ENCODE data around the gene HDAC10.
"Not testable (repeated sequence)": the region's sequence is repeated elsewhere in the genome, so short reads cannot be mapped to it uniquely, and the experiment has no call there.

Gene HDAC10

DNA sequence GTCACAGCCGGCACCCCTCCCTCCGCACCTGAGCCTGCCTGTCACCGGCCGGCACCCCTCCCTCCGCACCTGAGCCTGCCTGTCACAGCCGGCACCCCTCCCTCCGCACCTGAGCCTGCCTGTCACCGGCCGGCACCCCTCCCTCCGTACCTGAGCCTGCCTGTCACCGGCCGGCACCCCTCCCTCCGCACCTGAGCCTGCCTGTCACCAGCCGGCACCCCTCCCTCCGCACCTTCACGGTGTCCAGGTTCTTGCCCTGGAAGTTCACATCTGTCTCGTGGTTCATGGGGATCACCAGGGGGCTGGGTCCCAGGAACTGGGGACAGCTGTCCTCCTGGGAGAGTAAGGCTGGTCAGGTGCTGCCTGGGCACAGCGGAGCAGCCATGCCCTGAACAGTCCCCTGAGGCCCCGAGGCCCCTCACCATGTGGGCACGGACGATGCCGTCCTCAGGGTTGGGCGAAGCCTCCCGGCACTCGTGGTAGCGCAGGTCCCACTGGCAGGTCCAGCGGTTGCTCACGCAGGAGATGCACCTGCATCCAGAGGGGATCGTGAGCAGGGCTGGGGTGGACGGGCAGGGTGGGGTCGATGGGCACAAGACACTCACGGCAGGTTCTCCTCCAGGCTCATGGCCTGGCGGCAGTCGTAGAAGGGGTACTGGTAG, 34.6 kb upstream of the HDAC10 start:
- no peak for DNase-seq (ENCODE audit: low read depth in 2 of 2)

DNA sequence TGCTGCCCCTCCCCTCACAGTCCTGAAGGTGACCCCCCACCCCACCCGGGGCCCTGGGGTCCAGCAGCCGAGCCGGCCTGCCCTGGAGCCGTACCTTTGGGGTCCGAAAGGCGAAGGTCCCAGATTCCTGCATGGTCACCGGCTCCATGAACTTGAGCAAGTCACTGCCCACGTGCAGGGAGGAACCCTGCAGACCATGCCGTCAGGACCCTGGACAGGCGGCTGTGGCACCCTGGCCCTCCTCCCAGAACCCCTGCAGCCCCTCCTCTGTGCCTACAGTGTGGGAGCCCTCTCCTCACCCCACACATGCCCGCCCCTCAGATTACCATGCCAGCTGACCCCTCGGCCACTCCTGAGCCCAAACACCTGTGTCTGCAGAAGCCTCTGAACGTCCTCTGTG, 33.4 kb upstream of the HDAC10 start:
- DNase-seq (ENCODE audit: low read depth in 2 of 2), result no peak

DNA sequence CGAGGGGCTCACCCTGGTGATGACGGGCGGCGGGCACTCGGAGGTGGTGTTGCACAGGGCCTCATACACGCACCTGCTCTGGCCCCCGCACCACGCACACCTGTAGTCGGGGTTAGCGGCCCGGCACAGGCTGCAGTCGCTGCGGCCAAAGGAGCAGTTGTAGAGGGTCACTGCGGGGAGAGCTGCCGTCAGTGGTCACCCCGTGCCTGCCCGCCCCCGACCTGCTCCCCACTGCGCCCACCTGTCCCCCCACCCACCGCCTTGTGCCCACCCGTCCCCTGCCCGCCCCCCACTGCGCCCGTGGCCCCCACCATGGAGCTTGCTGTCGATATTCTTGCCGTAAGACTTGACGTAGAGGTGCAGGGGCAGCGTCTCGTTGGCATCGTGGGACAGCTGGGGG, 32.8 kb upstream of the HDAC10 start:
- DNase-seq (ENCODE audit: low read depth in 2 of 2), result no peak

DNA sequence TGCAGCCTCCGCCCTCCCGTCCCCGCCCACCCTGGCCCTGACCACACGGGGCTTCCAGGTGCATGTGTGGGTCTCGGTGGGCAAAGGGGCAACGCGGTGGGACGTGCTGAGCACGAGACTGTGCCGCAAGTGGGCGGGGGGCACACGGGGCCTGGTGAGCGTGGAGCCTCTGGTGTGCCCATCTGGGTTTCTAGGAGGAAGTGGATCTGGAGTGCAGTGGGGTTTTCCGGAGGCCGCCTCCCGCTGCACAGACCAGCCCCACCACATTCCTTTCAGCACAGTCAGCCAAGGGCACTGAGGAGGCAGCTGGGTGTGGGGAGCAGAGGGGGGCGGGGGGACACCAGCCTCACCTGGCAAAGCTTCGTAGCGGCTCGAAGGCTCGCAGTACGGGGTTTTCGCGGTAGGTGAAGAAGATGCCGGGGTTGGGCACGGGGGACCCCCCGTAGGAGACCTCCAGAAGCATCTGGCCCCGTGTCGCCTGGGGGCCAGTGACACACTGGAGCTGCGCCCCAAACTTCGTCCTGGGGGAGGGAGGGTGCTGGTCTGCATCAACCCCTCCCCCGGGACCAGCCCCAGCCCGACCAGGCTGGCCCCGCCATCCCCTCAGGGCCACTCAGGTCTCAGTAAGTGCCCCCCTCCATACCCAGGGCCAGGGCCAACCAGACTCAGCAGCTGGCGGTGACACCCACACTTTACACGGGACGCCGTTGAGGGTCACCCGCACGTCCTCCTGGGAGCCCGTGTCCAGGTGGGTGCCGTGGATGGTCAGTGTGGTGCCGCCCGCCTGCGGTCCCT, 31.5 kb upstream of the HDAC10 start:
- no peak for DNase-seq (ENCODE audit: low read depth in 2 of 2)

DNA sequence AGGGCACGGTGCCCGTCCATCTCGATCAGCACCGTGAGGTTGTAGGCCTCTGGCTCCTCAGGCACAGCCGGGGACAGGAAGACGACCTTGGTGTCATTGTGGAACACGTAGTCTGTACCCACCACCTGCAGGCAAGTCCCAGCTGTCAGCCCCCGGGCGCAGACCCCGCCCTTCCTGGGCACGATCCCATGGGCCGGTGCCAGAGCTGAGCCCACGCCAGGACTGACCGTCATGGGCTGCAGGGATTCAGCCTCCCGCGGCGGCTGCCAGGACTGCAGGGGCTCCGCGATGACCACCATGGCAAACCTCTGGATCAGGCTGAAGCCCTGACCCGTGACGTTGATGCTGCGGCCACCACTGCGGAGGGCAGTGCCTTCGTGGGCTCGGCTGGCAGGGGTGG, 30.9 kb upstream of the HDAC10 start:
- no peak for DNase-seq (ENCODE audit: low read depth in 2 of 2)

DNA sequence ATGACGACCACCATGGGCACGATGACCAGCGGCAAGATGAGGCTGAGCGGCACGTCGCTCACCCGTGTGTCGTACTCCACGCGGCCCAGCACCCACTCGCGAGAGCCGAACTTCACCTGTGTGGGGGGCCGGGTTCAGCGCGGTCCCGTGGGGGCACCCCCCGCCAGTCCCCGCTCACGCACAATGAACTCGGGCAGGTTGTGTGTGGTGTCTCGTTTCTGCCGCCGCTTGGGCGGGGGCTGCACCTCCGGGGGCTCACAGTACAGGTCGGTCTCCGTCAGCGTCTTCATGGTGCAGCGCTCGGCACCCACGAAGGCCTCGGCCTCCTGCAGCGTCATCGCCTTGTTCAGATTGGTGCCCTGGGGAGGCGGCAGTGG, 30.3 kb upstream of the HDAC10 start:
- no peak for DNase-seq (ENCODE audit: low read depth in 2 of 2)

DNA sequence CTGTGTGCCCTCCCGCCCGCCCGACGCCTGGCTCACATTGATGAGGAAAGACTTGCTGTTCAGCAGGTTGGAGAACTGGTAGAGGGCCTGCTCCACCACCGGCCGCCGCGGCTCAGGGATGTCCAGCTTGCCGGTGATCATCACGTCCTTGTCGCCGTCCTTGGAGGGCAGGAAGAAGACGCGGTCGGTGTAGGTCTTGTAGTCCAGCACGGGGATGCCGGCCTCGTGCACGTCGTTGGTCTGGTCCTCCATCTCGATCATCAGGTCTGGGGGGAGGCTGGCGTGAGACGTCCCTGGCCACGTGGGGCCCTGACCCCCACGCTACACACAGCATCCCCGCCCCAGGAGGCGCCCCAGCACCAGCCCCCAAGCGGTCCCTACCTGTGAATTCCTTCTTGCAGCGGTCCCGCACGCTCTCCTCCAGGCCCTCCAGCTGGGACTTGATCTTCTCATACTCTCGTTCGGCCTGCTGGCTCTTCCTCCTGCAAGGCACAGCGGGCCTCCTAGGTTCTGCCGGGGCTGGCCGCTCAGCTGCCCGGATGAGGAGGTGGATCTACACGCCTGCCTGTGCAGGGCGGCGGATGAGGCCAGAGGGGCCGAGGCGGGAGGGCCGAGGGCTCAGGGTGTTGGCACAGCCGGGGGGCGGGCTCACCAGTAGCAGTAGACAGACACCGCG, 29.8 kb upstream of the HDAC10 start:
- no peak for DNase-seq (ENCODE audit: low read depth in 2 of 2)

DNA sequence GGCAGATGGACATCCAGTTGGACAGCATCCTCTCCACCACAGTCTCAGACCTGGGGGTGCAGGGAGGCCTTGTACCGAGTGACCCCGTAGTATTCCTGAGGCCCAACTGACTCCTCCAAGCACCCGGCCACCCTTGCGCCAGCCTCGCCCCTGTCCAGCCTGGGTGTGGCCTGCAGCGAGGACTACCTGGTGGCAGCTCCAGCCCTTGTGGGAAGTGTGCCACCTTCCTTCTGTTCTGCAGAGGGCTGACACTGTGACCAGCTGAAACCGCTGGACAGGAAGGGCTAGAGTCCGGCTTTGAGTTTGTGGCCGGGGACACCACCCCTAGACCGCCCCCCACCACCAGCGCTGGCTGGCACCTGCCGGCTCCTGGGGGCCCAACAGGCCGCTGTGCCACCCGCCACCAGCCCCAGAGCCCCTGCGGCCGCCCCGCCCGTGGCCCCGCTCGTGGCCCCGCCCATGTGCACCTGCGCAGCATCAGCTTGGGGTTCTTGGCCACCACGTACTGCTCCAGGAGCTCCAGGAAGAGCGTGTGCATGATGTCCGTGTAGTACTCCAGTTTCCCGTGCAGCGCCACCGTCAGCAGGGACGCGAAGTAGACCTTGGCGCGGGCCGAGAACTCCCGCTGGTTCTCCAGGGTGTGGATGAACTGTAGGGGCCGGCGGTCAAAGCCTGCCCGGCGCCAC, 29.1 kb upstream of the HDAC10 start:
- no peak for DNase-seq (ENCODE audit: low read depth in 2 of 2)

DNA sequence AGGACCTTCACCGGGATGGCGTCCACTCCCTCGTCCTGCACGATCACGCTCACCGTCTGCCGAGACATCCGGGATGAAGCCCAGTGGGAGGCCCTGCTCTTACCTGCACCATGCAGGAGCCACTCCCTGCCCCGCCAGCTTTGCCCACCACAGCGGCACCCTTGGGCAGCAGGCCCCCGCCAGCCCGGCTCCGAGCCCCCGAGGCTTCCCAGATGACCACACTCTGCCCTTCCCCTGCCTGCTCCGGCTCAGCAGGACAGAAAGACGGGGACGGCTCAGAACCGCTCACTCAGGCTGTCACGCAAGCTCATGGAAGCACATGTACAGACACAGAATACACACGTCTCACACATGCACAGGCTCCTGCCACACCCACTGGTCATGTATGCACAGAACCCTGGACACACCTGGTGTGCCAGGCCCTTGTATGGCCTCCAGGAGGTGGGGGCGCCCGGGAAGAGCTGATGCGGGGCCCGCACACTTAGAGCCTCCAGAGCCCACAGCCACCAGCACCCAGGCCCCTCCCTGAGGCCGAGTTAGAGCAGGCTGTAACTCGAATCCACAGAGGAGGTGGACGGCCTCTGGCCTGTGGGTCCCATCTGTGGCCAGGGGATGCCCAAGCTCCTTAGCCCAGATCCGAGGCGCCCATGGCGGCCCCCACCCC, 28.0 kb upstream of the HDAC10 start:
- no peak for DNase-seq (ENCODE audit: low read depth in 2 of 2)

DNA sequence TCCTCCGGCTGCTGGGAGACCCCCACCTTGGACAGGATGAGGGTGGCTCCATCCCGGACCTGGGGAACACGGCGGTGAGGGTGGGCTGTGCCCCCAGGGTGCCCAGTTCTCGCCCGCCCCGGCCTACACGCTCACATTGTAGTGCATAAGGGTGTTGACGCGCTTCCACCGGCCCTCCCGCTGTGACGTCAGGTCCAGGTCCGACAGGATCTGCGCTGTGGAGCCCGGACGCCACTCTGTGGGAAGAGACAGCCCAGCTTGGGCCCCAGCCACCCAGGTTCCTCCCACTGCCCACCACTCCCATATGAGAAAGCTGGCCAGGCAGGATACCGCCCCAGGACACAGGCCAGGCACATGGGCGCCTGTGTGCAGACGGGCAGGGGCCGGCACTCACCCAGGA, 27.4 kb upstream of the HDAC10 start:
- DNase-seq (ENCODE audit: low read depth in 2 of 2), result no peak

DNA sequence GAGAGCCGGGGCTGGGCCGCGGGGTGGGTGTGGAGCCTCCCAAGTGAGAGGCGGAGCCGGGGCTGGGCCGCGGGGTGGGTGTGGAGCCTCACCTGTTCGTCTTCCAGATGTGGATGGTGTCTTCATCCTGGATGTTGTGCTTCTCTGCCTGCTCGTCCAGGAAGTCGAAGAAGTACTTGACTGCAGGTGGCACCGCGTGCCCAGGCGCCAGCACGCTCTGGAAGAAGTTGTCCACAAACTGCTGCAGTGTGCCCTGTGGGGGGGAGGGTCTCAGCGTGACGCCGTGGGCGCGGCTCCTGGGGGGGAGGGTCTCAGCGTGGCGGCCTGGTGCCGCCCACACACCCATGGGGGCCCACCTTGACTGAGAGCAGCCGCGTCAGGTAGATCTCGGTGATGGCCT, 26.7 kb upstream of the HDAC10 start:
- no peak for DNase-seq (ENCODE audit: low read depth in 2 of 2)

DNA sequence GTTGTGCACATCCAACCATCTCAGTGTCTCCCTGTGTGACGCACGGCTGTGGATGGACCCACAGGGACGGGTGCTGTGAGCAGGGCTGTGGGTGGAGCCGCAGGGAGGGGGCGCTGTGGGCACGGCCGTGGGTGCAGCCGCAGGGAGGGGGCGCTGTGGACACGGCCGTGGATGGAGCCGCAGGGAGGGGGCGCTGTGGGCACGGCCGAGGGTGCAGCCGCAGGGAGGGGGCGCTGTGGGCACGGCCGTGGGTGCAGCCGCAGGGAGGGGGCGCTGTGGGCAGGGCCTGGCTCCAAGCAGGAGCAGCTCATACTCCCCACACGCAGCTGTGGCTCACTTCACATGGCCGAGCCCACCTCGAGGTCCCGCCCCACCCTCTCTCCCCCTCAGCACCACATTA, 25.1 kb upstream of the HDAC10 start:
- peak in 1 of 2 experiments; percentile 32 for DNase-seq (ENCODE audit: low read depth in 2 of 2)

DNA sequence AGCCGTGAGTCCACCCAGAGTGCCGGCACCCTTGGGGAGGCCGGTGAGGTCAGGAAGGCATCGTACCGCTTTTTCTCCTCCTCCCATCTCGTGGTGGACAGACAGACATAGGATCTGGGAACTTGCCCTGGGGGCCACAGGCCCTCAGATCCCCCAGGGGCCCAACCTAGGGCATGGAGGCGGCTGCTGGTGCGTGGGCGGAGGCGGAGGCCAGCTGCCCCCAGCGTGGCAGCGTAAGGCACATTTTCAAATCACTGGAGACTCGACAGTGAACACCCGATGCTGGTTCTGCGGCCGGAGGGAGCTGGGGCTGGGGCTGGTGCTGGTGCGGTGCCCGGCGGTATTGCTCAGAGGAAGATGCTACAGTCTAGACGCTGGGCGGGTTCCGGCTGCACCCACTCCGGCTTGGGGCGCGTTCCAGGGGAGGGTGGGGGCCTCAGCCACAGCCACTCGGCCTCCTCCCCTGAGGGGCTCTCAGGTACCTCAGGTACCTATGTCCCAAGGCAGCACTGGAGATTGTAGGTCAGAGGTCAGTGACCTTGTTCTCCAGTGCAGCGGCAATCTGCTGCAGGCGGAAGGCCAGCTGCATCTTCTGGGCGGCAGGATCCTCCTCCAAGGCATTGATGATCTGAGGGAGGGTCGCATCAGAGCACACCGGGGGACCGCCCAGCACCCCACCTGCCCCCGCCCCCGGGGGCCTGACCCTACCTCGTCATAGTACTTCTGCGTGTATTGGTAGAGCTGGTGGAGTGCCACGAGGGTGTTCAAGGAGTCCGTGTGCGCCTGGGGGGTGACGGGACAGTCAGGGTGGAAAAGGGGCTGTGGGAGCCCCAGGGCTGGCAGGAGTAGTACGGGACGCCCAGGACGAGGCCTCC, 24.4 kb upstream of the HDAC10 start:
- DNase-seq (ENCODE audit: low read depth in 2 of 2), result no peak

DNA sequence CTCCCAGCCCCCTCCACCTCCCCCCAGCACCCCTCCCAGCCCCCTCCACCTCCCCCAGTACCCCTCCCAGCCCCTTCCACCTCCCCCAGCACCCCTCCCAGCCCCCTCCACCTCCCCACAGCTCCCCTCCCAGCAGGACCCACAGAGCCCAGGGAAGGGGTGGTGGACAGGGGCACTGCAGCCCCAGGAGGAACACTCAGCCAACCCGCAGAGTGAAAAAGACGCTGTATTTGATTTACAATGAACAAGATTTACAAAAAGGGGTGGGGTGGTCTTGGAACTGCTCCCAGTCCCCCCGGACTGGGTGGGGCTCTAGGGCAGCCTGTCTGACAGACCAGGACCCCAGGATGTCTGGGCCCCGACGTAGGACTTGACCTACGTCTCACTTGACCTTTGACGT, 23.7 kb upstream of the HDAC10 start:
- DNase-seq (ENCODE audit: low read depth in 2 of 2), result no peak

DNA sequence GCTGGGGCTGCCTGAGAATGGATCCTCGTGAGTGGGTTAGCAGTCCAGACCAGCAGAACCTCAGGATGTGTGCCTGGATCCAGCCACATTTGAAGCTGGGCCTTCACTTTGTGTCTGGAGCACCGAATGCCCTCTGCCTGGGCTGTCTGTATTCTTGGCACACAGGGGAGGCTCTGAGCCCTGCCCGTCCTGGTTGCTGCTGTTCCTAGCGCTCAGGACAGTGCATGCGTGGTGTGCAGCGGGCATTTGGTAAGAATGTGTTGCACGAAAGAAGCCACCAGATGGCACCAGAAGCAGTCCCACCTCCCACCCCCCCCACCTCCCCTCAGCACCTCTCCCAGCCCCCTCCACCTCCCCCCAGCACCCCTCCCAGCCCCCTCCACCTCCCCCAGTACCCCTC, 23.2 kb upstream of the HDAC10 start:
- DNase-seq (ENCODE audit: low read depth in 2 of 2), result no peak

DNA sequence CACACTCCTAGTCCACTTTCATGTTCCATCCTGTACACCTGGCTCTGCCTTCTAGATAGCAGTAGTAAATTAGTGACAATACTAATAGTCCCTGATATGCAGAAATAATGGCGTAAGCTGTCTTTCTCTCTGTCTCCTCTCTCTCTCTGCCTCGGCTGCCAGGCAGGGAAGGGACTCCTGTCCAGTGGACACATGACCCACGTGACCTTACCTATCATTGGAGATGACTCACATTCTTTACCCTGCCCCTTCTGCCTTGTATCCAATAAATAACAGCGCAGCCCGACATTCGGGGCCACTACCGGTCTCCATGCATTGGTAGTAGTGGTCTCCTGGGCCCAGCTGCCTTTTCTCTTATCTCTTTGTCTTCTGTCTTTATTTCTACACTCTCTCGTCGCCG, 22.7 kb upstream of the HDAC10 start:
- DNase-seq (ENCODE audit: low read depth in 2 of 2), result not testable (repeated sequence)

DNA sequence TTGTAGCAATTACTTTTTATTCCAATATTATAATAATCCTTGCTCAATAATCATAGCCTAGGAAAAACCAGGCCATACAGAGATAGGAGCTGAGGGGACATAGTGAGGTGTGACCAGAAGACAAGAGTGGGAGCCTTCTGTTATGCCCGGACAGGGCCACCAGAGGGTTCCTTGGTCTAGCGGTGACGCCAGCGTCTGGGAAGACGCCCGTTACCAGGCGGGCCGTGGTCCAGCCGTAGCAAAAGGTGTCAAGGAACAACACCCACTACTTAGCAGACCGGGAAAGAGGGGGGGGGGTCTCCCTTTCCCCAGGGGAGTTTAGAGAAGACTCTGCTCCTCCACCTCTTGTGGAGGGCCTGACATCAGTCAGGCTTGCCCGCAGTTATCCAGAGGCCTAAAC, 22.3 kb upstream of the HDAC10 start:
- DNase-seq (ENCODE audit: low read depth in 2 of 2), result not testable (repeated sequence)

DNA sequence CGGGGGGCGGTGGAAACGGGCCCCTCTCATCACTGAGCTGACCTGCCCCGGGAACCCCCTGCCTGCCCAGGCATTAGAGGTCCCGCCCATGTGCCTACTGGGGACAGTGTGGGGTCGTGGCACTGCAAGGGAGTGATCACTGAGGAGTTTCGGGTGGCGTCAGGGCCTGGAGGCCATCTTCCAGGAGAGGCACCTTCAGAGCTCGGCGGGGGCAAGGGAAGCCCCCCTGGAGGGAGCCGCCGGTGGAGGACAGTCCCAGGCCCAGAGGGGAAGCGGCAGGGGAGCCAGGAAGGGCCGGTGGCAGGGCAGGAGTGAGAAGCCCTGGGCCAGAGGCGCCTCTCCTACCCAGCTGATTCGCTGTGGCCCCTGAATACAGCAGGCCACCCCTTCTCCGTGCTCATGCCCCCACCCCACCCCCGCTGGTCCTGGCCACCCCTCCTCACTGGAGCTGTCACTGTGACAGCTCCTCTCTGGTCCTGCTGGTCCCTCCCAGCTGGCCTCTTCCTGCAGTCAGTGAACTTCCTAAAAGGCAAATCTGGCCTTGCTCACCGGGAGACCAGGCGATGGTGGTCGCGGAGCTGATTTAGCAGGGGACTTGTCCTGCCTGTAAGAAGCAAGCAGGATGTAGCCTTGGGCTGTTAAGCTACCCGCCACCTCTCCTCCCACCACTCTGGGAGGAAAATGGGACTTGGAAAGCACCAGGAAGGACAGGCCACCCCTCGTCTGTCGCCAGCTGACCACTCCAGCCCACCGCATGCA, 21.2 kb upstream of the HDAC10 start:
- DNase-seq (ENCODE audit: low read depth in 2 of 2), result no peak

DNA sequence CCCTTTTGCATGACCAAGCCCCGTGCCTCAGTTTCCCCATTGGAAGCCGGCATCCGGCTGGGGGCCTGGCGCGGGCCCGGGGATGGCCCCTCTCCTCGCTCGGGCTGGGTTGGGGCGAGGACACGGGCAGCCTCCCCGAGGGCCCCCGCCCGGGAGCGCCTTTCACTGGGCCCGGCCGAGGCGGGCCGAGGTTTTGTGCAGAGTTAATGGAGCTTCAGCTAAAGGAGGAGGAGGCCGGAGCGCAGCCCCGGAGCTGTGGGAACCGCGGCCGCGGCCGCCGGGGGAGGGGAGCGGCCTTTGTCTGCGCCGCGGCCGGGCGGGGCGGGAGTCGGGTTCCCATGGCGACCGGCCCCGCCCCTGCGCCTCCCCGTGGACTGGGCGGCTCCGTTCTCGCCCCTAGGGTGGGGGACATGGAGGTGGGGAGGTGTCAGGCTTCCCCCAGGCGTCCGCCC, 20.5 kb upstream of the HDAC10 start:
- peak in 1 of 2 experiments; percentile 39 for DNase-seq (ENCODE audit: low read depth in 2 of 2)
